Heart left ventricle (tissue), 16 donors: Measurements from ENCODE around the gene FDXR. TPM values are rescaled to one million over a fixed set of nuclear protein-coding genes. Genes with fewer than 3 reads are reported as not detected.

Source experiments
- ATAC-seq, 4 donors: fragments of 200-7000 bp; cut with Tn5 transposase; one replicate each; pipeline ENCODE4 v1.9.1; 2020 to 2022; ENCODE audit warnings: moderate library complexity in 4 of 4, mild to moderate bottlenecking in 3 of 4, moderate number of reproducible peaks in 1 of 4
- DNase-seq, 5 donors: peaks; one replicate each; pipeline ENCODE4 v3.0.0-alpha.2; 2020
- H3K27ac ChIP-seq, 12 donors: fragments of 200-600 bp; sonication (generic) in 4 of 12; one replicate each; pipeline versions ENCODE4 v1.5.0 to v1.8.0; 2016 to 2022; ENCODE audit warnings: mild to moderate bottlenecking in 2 of 12
- H3K27me3 ChIP-seq, 9 donors: fragments of 200-600 bp; sonication (generic) in 2 of 9; one replicate each; pipeline versions ENCODE4 v1.5.1 to v1.8.0; 2016 to 2022; ENCODE audit warnings: mild to moderate bottlenecking in 3 of 9
- H3K36me3 ChIP-seq, 9 donors: fragments of 200-600 bp; sonication (generic) in 2 of 9; one replicate each; pipeline versions ENCODE4 v1.5.0 to v1.8.0; 2018 to 2022; ENCODE audit warnings: mild to moderate bottlenecking in 2 of 9
- H3K4me1 ChIP-seq, 12 donors: fragments of 200-600 bp; sonication (generic) in 4 of 12; one replicate each; pipeline versions ENCODE4 v1.5.0 to v1.8.0; 2016 to 2022; ENCODE audit warnings: mild to moderate bottlenecking in 3 of 12
- H3K4me3 ChIP-seq, 12 donors: fragments of 200-600 bp; sonication (generic) in 4 of 12; one replicate each; pipeline versions ENCODE4 v1.5.0 to v1.8.0; 2017 to 2022; ENCODE audit warnings: mild to moderate bottlenecking in 9 of 12, moderate library complexity in 4 of 12
- H3K9me3 ChIP-seq, 12 donors: fragments of 200-600 bp; sonication (generic) in 4 of 12; one replicate each; pipeline versions ENCODE4 v1.5.0 to v1.8.0; 2016 to 2022; ENCODE audit warnings: mild to moderate bottlenecking in 1 of 12
- CTCF ChIP-seq, 12 donors: fragments of 200-600 bp; sonication (generic) in 4 of 12; IDR thresholded peaks; one replicate each; pipeline versions ENCODE4 v1.5.0 to v1.8.0; 2018 to 2022; ENCODE audit warnings: antibody characterized with exemption in 12 of 12, mild to moderate bottlenecking in 5 of 12
- POLR2A ChIP-seq, 2 donors: fragments of 450-650 bp; IDR thresholded peaks; one replicate each; pipeline ENCODE4 v1.6.1; 2017; ENCODE audit warnings: antibody characterized with exemption in 2 of 2, mild to moderate bottlenecking in 2 of 2, moderate library complexity in 2 of 2
- WGBS, 4 donors: extraction: QIAGEN DNeasy Blood & Tissue Kit in 2 of 4; methylation state at CpG; one replicate each; pipeline versions ENCODE4 v1.1.5 to v1.1.7; 2013 to 2018; 5-methylcytosine and 5-hydroxymethylcytosine counted together
- intact Hi-C, 10 donors: fragments of 100-400 bp; cut with DNase I; formaldehyde crosslinking; loops; one replicate each; pipeline versions ENCODE4 v1.11.1 to v1.14.2; 2022
- polyA plus RNA-seq, 2 donors: library from polyadenylated mRNA; stranded (reverse); fragments of 200-250 nt; gene quantifications; one replicate each; pipeline ENCODE4 v1.2.3, GENCODE V29; 2013
- total RNA-seq, 9 donors: library from RNA; depleted of rRNA in 2 of 9; stranded (reverse); fragments of >200 nt in 2 of 9; fragmentation: NEBNext Ultra II Directional in 3 of 9; extraction: Animal tissue kit (Norgen Biotek cat#: 25700) in 3 of 9; gene quantifications; one replicate each; pipeline versions ENCODE4 v1.1.0 to v1.2.4, GENCODE V29; 2016 to 2023
- donor health status: ischemic (EF 13 %, LVEDD 7.1; RV severe dilation, severe dysfunction).
- donor health status: healthy with polysubstance abuse.
- donor health status: DM: no; HTN: yes; CAD: no.
- donor health status: DM: no; HTN: no; CAD: no.
- donor health status: ischemic (EF 25% LVEDD 6.9; RV normal size, moderate dysfunction).
- donor health status: ischemic (EF 25% LVEDD 5.7; RV mildly dilated, moderate dysfunction).
- donor health status: healthy.
- donor health status: DM: yes; HTN: yes; CAD: no.
- donor health status: ischemic (EF 35%, LVEDD 5.7; RV mildly dilated, moderate dysfunction).
- donor health status: nonischemic (EF 11% LVEDD 7.7; RV severe dilation, severe dysfunction).
- donor health status: DM: yes; HTN: yes; CAD: no.
- donor health status: PGD.
- donor health status: ischemic (EF 29% LVEDD 5.4; RV normal size, mild dysfunction).
- donor health status: nonischemic (EF 23%, LVEDD 6.1; RV moderate dilation, normal function).

The FDXR gene
- total and polyA plus RNA-seq, 11 donors: 2.5 to 8.7 (median 4.7) TPM

- WGBS, 4 donors: 95 to 97% (median 96%) methylated on average over 15 to 16 of the region's 16 CpGs
- intact Hi-C loops: loop anchor here in 1 of 10 donors (10.0 kb wide), 1 partner anchor 215 kb away; no protein-coding TSS in a partner anchor
- H3K27me3 ChIP-seq: no peaks in the 10 kb centered on the region
- H3K27ac ChIP-seq: no peak overlapping the region
- DNase-seq (no peak), ATAC-seq (no peak)
- no peak for TF ChIP-seq CTCF (IDR thresholded peaks at IDR 0.05)
- no peak for TF ChIP-seq POLR2A (IDR thresholded peaks at IDR 0.05)
- no peak overlapping the region for H3K4me3 ChIP-seq
- H3K9me3 ChIP-seq: no peaks in the 10 kb centered on the region
- H3K36me3 ChIP-seq: peaks cover 0 to 59% (median 12%) of the 10 kb centered on the region in 9 donors
- peaks cover 0 to 11% (median 0%) of the 10 kb centered on the region in 12 donors for H3K4me1 ChIP-seq
Measured at GRCh38 chr17:74819801-74820436, 52.9 kb downstream of the FDXR start.

GRCh38 chr17:74818291-74818938 is 54.4 kb downstream of the FDXR start:
- 91 to 97% (median 95%) methylated on average over 16 of the region's 16 CpGs for WGBS, 4 donors
- TF ChIP-seq CTCF (IDR thresholded peaks at IDR 0.05) (no peak), POLR2A (IDR thresholded peaks at IDR 0.05) (no peak)
- no peaks in the 10 kb centered on the region for H3K27me3 ChIP-seq
- no peak for ATAC-seq
- H3K4me1 ChIP-seq: peaks cover 0 to 11% (median 5%) of the 10 kb centered on the region in 12 donors
- no peak for DNase-seq
- H3K4me3 ChIP-seq: no peak overlapping the region
- intact Hi-C loops: loop anchor here in 1 of 10 donors (10.0 kb wide), 1 partner anchor 216 kb away; no protein-coding TSS in a partner anchor
- no peak overlapping the region for H3K27ac ChIP-seq
- H3K36me3 ChIP-seq: peaks cover 0 to 52% (median 12%) of the 10 kb centered on the region in 9 donors
- no peaks in the 10 kb centered on the region for H3K9me3 ChIP-seq

- WGBS, 4 donors: 88 to 91% (median 89%) methylated on average over 18 of the region's 18 CpGs
Measured at GRCh38 chr17:74816905-74817620, 55.7 kb downstream of the FDXR start.

More at GRCh38 chr17:74816905-74817620, 55.7 kb downstream of the FDXR start:
- H3K27ac ChIP-seq: no peak overlapping the region
- no peak for ATAC-seq
- TF ChIP-seq CTCF (IDR thresholded peaks at IDR 0.05): no peak
- no peak for TF ChIP-seq POLR2A (IDR thresholded peaks at IDR 0.05)
- H3K36me3 ChIP-seq: peaks cover 0 to 52% (median 12%) of the 10 kb centered on the region in 9 donors
- H3K27me3 ChIP-seq: no peaks in the 10 kb centered on the region
- intact Hi-C loops: loop anchor here in 1 of 10 donors (10.0 kb wide), 1 partner anchor 218 kb away; no protein-coding TSS in a partner anchor
- peaks cover 0 to 24% (median 13%) of the 10 kb centered on the region in 12 donors for H3K4me1 ChIP-seq
- H3K4me3 ChIP-seq: no peak overlapping the region
- H3K9me3 ChIP-seq: no peaks in the 10 kb centered on the region
- DNase-seq: no peak
